Keratinocyte (primary cell): ENCODE results near the gene LRRC27. TPM values are rescaled to one million over a fixed set of nuclear protein-coding genes. Genes with fewer than 3 reads are reported as not detected.

Source experiments
- DNase-seq: peaks from one replicate; pipeline ENCODE4 v3.0.0-alpha.2; 2011; ENCODE audit warnings: low read depth, missing footprints, low spot score
- FAIRE-seq: peaks from 2 replicates; lab custom pipeline; 2011; peaks lifted over from hg19 to GRCh38; lab: Jason Lieb, UNC
- H2AFZ ChIP-seq: 2 replicates; pipeline ENCODE4 v1.6.0; 2012; ENCODE audit warnings: low read length, control low read depth, inconsistent platforms; ENCODE audit not compliant: control insufficient read depth
- H3K27ac ChIP-seq: 2 replicates; pipeline ENCODE4 v1.5.1; 2011; ENCODE audit warnings: low read length; ENCODE audit not compliant: control insufficient read depth, insufficient read depth
- H3K27me3 ChIP-seq: 3 replicates; pipeline ENCODE4 v1.6.0; 2011; ENCODE audit warnings: low read length; ENCODE audit not compliant: control insufficient read depth, insufficient read depth; ENCODE audit errors: extremely low read depth
- H3K36me3 ChIP-seq, 2 experiments: 2 replicates in 1 of 2; 3 replicates in 1 of 2; pipeline ENCODE4 v1.5.1; 2011; ENCODE audit warnings: low read length in 2 of 2, mild to moderate bottlenecking in 1 of 2; ENCODE audit not compliant: control insufficient read depth in 2 of 2, insufficient read depth in 2 of 2; ENCODE audit errors: extremely low read depth in 1 of 2
- H3K4me1 ChIP-seq: 3 replicates; pipeline ENCODE4 v1.5.1; 2011; ENCODE audit warnings: low read length; ENCODE audit not compliant: control insufficient read depth, insufficient read depth; ENCODE audit errors: extremely low read depth
- H3K4me2 ChIP-seq: 3 replicates; pipeline ENCODE4 v1.6.0; 2011; ENCODE audit warnings: low read depth, low read length; ENCODE audit not compliant: control insufficient read depth, insufficient read depth; ENCODE audit errors: extremely low read depth
- H3K4me3 ChIP-seq, 3 experiments: fragments of 200-600 bp in 1 of 3; sonication (generic) in 1 of 3; 2 replicates in 2 of 3; 3 replicates in 1 of 3; pipeline ENCODE4 v1.5.1; 2011 to 2016; ENCODE audit warnings: low read length in 3 of 3, mild to moderate bottlenecking in 3 of 3, control low read depth in 2 of 3, inconsistent platforms in 1 of 3, low read depth in 1 of 3, mixed read lengths in 1 of 3, mixed run types in 1 of 3, moderate library complexity in 1 of 3; ENCODE audit not compliant: control insufficient read depth in 2 of 3, insufficient read depth in 2 of 3; ENCODE audit errors: extremely low read depth in 1 of 3
- H3K79me2 ChIP-seq: 2 replicates; pipeline ENCODE4 v1.6.0; 2012; ENCODE audit warnings: low read length; ENCODE audit not compliant: control insufficient read depth, insufficient read depth
- H3K9ac ChIP-seq: 3 replicates; pipeline ENCODE4 v1.6.0; 2011; ENCODE audit warnings: low read length; ENCODE audit not compliant: control insufficient read depth, insufficient read depth; ENCODE audit errors: extremely low read depth
- H3K9me1 ChIP-seq: 3 replicates; pipeline ENCODE4 v1.6.0; 2011; ENCODE audit warnings: low read length; ENCODE audit not compliant: control insufficient read depth, insufficient read depth; ENCODE audit errors: extremely low read depth
- H3K9me3 ChIP-seq: 2 replicates; pipeline ENCODE4 v1.5.1; 2012; ENCODE audit warnings: low read depth, low read length; ENCODE audit not compliant: control insufficient read depth
- H4K20me1 ChIP-seq: 3 replicates; pipeline ENCODE4 v1.6.0; 2011; ENCODE audit warnings: low read length; ENCODE audit not compliant: control insufficient read depth, insufficient read depth; ENCODE audit errors: extremely low read depth
- CTCF ChIP-seq, 3 experiments: IDR thresholded peaks in 1 of 3; conservative IDR thresholded peaks in 1 of 3; optimal IDR thresholded peaks in 1 of 3; 2 replicates in 2 of 3; 3 replicates in 1 of 3; pipeline versions ENCODE3 to v1.5.1; 2011; ENCODE audit warnings: low read length in 3 of 3, mild to moderate bottlenecking in 3 of 3, moderate library complexity in 2 of 3, control low read depth in 1 of 3, inconsistent platforms in 1 of 3; ENCODE audit not compliant: insufficient read depth in 2 of 3; ENCODE audit errors: extremely low read depth in 1 of 3
- EZH2 ChIP-seq: IDR thresholded peaks from one replicate; pipeline ENCODE4 v1.6.1; 2012; ENCODE audit warnings: inconsistent platforms, mild to moderate bottlenecking, low read length, moderate library complexity
- dilution Hi-C: fragments of 300-500 bp; cut with MboI; formaldehyde crosslinking; loops from one replicate; pipeline ENCODE4 v1.7.0; 2020; ENCODE audit warnings: low sequenced_read_pairs; ENCODE audit not compliant: extremely low pct_ligation_motif_present
- polyA plus RNA-seq, 5 experiments: library from polyadenylated mRNA; depleted of rRNA in 3 of 5; stranded (reverse) in 3 of 5; stranded (forward) in 1 of 5; unstranded in 1 of 5; fragments of >200 nt; gene quantifications; 1 replicate in 1 of 5; 2 replicates in 3 of 5; 3 replicates in 1 of 5; pipeline versions ENCODE4 v1.2.1 to v1.2.3, GENCODE V29; 2011 to 2012; ENCODE audit warnings: missing spikeins in 2 of 5, low read depth in 1 of 5, low replicate concordance in 1 of 5

LRRC27 gene
- polyA plus RNA-seq, 1 donor (not counting 4 experiments of a cell fraction or from before 2014, with no cell fraction given) = 3.0 TPM

GRCh38 chr10:132345345-132345744 lies 13.4 kb downstream of the LRRC27 start:
- Histone ChIP-seq H3K9me1 (no peaks in the 10 kb centered on the region), H3K27ac (no peak overlapping the region), H3K4me2 (no peak overlapping the region), H3K4me1 (no peaks in the 10 kb centered on the region), H3K36me3 (peaks cover 0 to under 1% of the 10 kb centered on the region in 2 experiments), H3K9ac (no peak overlapping the region), H2AFZ (no peak overlapping the region), H3K9me3 (no peaks in the 10 kb centered on the region), H3K4me3 (no peak overlapping the region), H4K20me1 (no peaks in the 10 kb centered on the region), H3K79me2 (no peaks in the 10 kb centered on the region), H3K27me3 (no peaks in the 10 kb centered on the region)
- DNase-seq (no peak), FAIRE-seq (no peak)
- no peak for TF ChIP-seq CTCF (optimal IDR thresholded peaks at IDR 0.05 in 1 of 3, IDR thresholded peaks at IDR 0.05 in 1 of 3, conservative IDR thresholded peaks at IDR 0.05 in 1 of 3; ENCODE audit: extremely low read depth in 1 of 3, insufficient read depth in 2 of 3, low read length in 3 of 3)
- TF ChIP-seq EZH2 = no peak
- dilution Hi-C loops = no loop called here

- dilution Hi-C loops = no loop called here
- Histone ChIP-seq H3K27ac (no peak overlapping the region), H3K79me2 (no peaks in the 10 kb centered on the region), H2AFZ (no peak overlapping the region), H3K9me1 (no peaks in the 10 kb centered on the region), H3K27me3 (no peaks in the 10 kb centered on the region), H3K4me2 (no peak overlapping the region), H3K9me3 (no peaks in the 10 kb centered on the region), H3K4me3 (no peak overlapping the region), H3K4me1 (no peaks in the 10 kb centered on the region), H3K9ac (no peak overlapping the region), H3K36me3 (peaks cover 0 to 1% of the 10 kb centered on the region in 2 experiments), H4K20me1 (no peaks in the 10 kb centered on the region)
- FAIRE-seq (no peak), DNase-seq (no peak)
- no peak for TF ChIP-seq CTCF (optimal IDR thresholded peaks at IDR 0.05 in 1 of 3, IDR thresholded peaks at IDR 0.05 in 1 of 3, conservative IDR thresholded peaks at IDR 0.05 in 1 of 3; ENCODE audit: extremely low read depth in 1 of 3, insufficient read depth in 2 of 3, low read length in 3 of 3)
- TF ChIP-seq EZH2 = no peak
These were observed 14.8 kb downstream of the LRRC27 start for GRCh38 chr10:132346806-132347205.
